22Rv1 (cell line): ENCODE measurements around the gene CREB5.

Experiments used
- H3K27ac ChIP-seq: fragments of 450-650 bp; 2 replicates; pipeline ENCODE4 v1.5.1; 2017
- ZFX ChIP-seq: fragments of 450-650 bp; IDR thresholded peaks from 2 replicates; pipeline ENCODE4 v1.6.1; 2017; ENCODE audit warnings: antibody characterized with exemption, borderline replicate concordance
- TF ChIP-seq, protein P1 (sequence below): fragments of 450-650 bp; IDR thresholded peaks from 2 replicates; pipeline ENCODE4 v1.5.1; 2017; ENCODE audit warnings: mild to moderate bottlenecking

CREB5 gene

DNA sequence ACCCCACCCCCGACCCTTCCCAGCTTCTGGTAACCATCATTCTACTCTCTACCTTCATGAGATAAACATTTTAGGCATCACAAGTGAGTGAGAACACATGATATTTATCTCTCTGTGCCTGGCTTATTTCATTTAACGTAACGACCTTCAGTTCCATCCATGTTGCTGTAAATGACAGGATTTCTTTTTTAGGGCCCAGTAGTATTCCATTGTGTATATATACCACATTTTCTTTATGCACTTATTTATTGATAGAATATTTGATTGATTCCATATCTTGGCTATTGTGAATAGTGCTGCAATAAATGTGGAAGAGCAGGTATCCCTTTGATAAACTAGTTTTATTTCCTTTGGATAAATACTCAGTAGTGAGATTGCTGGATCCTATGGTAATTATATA, 112.7 kb downstream of the CREB5 start:
- TF ChIP-seq, protein P1, sequence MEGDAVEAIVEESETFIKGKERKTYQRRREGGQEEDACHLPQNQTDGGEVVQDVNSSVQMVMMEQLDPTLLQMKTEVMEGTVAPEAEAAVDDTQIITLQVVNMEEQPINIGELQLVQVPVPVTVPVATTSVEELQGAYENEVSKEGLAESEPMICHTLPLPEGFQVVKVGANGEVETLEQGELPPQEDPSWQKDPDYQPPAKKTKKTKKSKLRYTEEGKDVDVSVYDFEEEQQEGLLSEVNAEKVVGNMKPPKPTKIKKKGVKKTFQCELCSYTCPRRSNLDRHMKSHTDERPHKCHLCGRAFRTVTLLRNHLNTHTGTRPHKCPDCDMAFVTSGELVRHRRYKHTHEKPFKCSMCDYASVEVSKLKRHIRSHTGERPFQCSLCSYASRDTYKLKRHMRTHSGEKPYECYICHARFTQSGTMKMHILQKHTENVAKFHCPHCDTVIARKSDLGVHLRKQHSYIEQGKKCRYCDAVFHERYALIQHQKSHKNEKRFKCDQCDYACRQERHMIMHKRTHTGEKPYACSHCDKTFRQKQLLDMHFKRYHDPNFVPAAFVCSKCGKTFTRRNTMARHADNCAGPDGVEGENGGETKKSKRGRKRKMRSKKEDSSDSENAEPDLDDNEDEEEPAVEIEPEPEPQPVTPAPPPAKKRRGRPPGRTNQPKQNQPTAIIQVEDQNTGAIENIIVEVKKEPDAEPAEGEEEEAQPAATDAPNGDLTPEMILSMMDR, result no peak
- TF ChIP-seq ZFX, result no peak

DNA sequence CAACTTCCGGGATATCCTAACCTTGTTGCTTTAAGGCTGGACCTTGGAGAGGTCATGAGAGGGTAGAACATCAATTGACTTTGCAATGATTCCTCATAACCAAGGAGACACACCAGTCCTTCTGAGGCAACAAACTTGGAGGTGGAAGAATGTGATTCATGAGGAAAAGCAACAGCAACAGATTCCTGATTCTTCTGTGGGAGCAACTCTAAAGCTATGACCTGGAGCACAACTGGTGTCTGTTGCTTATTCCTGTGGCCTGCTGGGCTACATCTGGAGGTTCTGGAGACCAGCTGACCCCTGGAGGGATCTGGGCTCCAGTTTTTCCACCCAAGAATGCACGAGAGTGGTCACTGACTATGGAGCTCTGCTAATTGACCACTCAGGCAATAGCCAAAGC, 116.6 kb downstream of the CREB5 start:
- TF ChIP-seq, protein P1, result no peak
- no peak for TF ChIP-seq ZFX
- no peak overlapping the region for H3K27ac ChIP-seq

More for the DNA sequence above, 112.7 kb downstream of the CREB5 start:
- H3K27ac ChIP-seq, result no peak overlapping the region

DNA sequence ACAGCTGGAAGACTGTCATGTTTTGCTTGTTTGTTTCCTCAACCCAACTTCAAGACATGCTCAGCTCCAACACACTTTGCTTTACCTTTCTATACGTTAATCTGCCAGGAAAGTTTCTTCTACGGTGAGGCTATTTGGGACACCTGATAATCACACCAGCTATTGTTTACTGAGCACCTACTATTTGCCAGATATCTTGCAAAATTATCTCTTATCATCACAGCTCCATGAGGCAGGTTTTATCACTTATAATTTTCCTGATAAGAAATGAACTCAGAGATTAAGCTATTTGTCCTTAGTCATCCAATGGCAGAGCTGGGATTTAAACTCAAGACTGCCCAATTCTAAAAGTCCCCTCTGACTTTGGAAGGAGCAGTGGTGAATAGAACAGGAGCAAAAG, 117.4 kb downstream of the CREB5 start:
- H3K27ac ChIP-seq, result no peak overlapping the region
- TF ChIP-seq, protein P1, result no peak
- no peak for TF ChIP-seq ZFX

DNA sequence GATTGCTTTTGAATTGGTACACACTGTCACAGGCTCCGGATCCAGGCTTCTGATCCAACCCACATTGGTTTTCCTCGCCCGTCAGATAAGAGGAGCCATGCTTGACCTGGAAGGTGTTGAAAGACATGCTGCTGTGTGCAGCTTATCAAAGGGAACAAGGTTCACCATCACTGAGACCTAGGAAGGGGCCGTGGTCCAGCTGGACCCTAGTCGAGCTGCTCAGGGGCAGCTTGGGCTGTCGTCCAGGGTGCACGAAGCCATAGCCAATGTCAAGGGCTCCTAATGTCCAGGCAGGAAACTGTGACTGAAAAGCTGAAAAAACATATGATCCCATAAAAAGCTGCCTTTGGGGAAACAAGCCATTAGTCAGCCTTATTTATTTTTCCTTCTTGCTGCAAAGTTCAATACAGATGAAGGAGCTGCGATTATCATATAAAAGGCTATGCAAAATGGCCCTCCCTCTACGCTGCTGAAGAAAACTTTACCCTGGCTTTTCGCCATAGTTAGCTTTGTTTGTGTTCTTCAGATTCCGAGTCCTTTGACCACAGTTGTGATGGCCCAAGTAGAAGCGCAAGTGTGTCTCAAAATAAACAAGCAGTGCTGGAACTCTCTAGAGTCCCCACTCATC, 118.0 kb downstream of the CREB5 start:
- no peak overlapping the region for H3K27ac ChIP-seq
- no peak for TF ChIP-seq ZFX
- TF ChIP-seq, protein P1, result no peak

DNA sequence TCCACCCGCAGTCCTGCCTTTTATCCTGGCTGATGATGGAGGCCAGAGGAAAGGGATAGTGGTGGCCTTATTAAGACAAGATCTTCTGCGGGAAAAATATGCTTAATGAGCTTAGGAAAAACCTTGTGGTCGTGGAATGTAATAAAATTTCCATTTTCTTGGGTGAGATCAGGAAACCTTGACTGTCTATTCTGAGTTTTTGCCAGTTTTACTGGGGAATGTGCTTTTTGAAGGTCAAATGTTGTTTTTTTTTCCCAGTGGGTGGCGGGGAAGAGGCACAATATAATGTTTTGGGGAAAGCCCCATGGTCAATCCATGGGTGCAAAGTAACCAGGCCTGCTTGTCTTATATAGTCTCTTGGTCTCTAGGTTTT, 118.5 kb downstream of the CREB5 start:
- TF ChIP-seq ZFX, result no peak
- H3K27ac ChIP-seq, result no peak overlapping the region

DNA sequence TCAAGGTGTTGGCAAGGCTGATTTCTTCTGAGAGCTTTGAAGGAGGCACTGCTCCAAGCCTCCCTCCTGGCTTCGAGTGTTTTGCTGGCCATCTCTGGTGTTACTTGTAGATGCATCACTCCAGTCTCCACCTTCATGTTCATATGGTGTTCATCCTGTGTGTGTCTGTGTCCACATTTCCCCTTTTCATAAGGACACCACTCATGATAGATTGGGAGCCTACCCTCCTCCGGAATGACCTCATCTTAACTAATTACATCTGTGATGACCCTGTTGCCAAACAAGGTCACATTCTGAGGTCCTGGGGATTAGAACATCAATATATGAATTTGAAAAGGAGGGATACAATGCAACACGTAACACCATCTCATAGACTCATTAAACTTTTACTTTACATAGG, 119.0 kb downstream of the CREB5 start:
- no peak for TF ChIP-seq ZFX
- TF ChIP-seq, protein P1, result no peak
- H3K27ac ChIP-seq, result no peak overlapping the region

DNA sequence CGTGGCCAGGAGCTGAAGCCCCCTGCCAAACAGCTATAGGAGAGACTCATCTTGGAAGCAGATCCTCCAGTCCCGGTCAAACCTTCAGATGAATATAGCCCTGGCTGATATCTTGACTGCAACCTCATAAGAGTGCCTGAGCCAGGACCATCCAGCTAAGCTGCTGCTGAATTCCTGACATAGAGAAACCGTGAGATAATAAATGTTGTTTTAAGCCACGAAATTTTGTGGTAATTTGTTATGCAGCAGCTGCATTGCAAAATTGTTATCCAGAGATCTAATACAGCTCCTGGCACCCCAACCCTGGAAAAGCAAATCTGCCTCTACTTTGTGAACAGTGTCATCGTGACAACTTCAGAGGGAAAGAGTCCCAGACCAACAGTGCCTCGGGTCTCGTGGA, 119.9 kb downstream of the CREB5 start:
- TF ChIP-seq ZFX, result no peak
- TF ChIP-seq, protein P1, result no peak
- no peak overlapping the region for H3K27ac ChIP-seq

DNA sequence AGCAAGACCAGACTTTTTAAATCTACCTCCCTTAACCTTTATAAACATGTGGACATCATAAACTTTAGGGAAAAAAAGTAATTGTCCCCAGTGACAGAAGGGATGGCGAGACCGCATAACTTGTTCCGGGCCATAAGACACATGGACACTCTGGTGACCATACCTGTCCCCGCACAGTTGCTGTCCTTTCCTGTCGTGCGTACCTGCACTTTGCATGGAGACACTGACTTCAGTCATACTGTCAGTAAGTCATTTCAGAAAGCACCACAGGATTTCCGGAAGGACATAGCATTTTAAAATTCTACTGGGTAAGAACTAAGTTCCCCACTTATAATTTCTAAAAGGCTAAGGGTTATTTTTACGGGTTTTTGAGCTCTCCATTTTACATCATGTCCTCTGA, 120.9 kb downstream of the CREB5 start:
- no peak overlapping the region for H3K27ac ChIP-seq
- TF ChIP-seq, protein P1, result no peak
- no peak for TF ChIP-seq ZFX
